Ascending aorta (tissue), 2 donors: ENCODE measurements around the gene AGBL1. TPM values are rescaled to one million over a fixed set of nuclear protein-coding genes. Genes with fewer than 3 reads are reported as not detected.

Experiments
- DNase-seq, 2 donors: peaks; one replicate each; pipeline ENCODE4 v3.0.0-alpha.2; 2019; ENCODE audit warnings: low spot score in 2 of 2
- H3K27ac ChIP-seq, 2 donors: fragments of 200-600 bp; sonication (generic); one replicate each; pipeline ENCODE4 v1.5.1; 2016 to 2017; ENCODE audit warnings: mild to moderate bottlenecking in 1 of 2
- H3K27me3 ChIP-seq: fragments of 200-600 bp; sonication (generic); one replicate; pipeline ENCODE4 v1.5.1; 2017
- H3K36me3 ChIP-seq, 2 donors: fragments of 200-600 bp; sonication (generic); one replicate each; pipeline ENCODE4 v1.5.1; 2016
- H3K4me1 ChIP-seq, 2 donors: fragments of 200-600 bp; sonication (generic); one replicate each; pipeline ENCODE4 v1.5.1; 2016 to 2017; ENCODE audit warnings: mild to moderate bottlenecking in 1 of 2
- H3K4me3 ChIP-seq, 2 donors: fragments of 200-600 bp; sonication (generic); one replicate each; pipeline ENCODE4 v1.5.1; 2016 to 2017; ENCODE audit warnings: mild to moderate bottlenecking in 1 of 2
- H3K9me3 ChIP-seq, 2 donors: fragments of 200-600 bp; sonication (generic); one replicate each; pipeline ENCODE4 v1.5.1; 2016
- CTCF ChIP-seq, 3 experiments: fragments of 200-600 bp in 2 of 3; fragments of 450-650 bp in 1 of 3; sonication (generic) in 2 of 3; IDR thresholded peaks; one replicate each; pipeline ENCODE4 v1.5.1; 2016 to 2019; ENCODE audit warnings: antibody characterized with exemption in 3 of 3, mild to moderate bottlenecking in 1 of 3, moderate library complexity in 1 of 3
- intact Hi-C: fragments of 100-400 bp; cut with DNase I; formaldehyde crosslinking; loops from one replicate; pipeline ENCODE4 v1.15.1; 2023
- total RNA-seq: library from RNA; depleted of rRNA; stranded (reverse); fragments of >200 nt; gene quantifications from one replicate; pipeline ENCODE4 v1.1.0, GENCODE V29; 2016

AGBL1 gene
- total RNA-seq, 1 donor from 2014 or later = not detected

GRCh38 chr15:86741917-86742316, 662.2 kb downstream of the AGBL1 start:
- no peak for TF ChIP-seq CTCF (IDR thresholded peaks at IDR 0.05)
- Histone ChIP-seq H3K4me1 (no peaks in the 10 kb centered on the region), H3K9me3 (no peaks in the 10 kb centered on the region), H3K27me3 (no peaks in the 10 kb centered on the region), H3K27ac (no peak overlapping the region), H3K36me3 (no peaks in the 10 kb centered on the region), H3K4me3 (no peak overlapping the region)
- DNase-seq = no peak
- intact Hi-C loops = loop anchor here (10.0 kb wide), 1 partner anchor 57 kb away; no protein-coding TSS in a partner anchor

GRCh38 chr15:86743283-86743903, 663.7 kb downstream of the AGBL1 start:
- Histone ChIP-seq H3K9me3 (no peaks in the 10 kb centered on the region), H3K4me3 (no peak overlapping the region), H3K36me3 (no peaks in the 10 kb centered on the region), H3K4me1 (no peaks in the 10 kb centered on the region), H3K27me3 (no peaks in the 10 kb centered on the region), H3K27ac (no peak overlapping the region)
- intact Hi-C loops = loop anchor here (10.0 kb wide), 1 partner anchor 59 kb away; no protein-coding TSS in a partner anchor
- no peak for DNase-seq
- TF ChIP-seq CTCF (IDR thresholded peaks at IDR 0.05) = peak in 1 of 3 experiments; percentile 6

- Histone ChIP-seq H3K4me1 (no peaks in the 10 kb centered on the region), H3K9me3 (no peaks in the 10 kb centered on the region), H3K4me3 (no peak overlapping the region), H3K27me3 (no peaks in the 10 kb centered on the region), H3K36me3 (no peaks in the 10 kb centered on the region), H3K27ac (no peak overlapping the region)
- no peak for TF ChIP-seq CTCF (IDR thresholded peaks at IDR 0.05)
- DNase-seq = no peak
- intact Hi-C loops = loop anchor here (10.0 kb wide), 1 partner anchor 59 kb away; no protein-coding TSS in a partner anchor
Observed at GRCh38 chr15:86744198-86744780, 664.6 kb downstream of the AGBL1 start.

- Histone ChIP-seq H3K36me3 (no peaks in the 10 kb centered on the region), H3K9me3 (no peaks in the 10 kb centered on the region), H3K4me3 (no peak overlapping the region), H3K4me1 (no peaks in the 10 kb centered on the region), H3K27me3 (no peaks in the 10 kb centered on the region), H3K27ac (no peak overlapping the region)
- no peak for TF ChIP-seq CTCF (IDR thresholded peaks at IDR 0.05)
- no peak for DNase-seq
- intact Hi-C loops = no loop called here
Observed at GRCh38 chr15:86751116-86751515, 671.4 kb downstream of the AGBL1 start.

GRCh38 chr15:86754846-86755245, 675.2 kb downstream of the AGBL1 start:
- intact Hi-C loops = no loop called here
- H3K36me3 ChIP-seq = no peaks in the 10 kb centered on the region
- H3K4me1 ChIP-seq = no peaks in the 10 kb centered on the region
- no peak overlapping the region for H3K27ac ChIP-seq
- no peak for TF ChIP-seq CTCF (IDR thresholded peaks at IDR 0.05)
- H3K9me3 ChIP-seq = no peaks in the 10 kb centered on the region
- H3K4me3 ChIP-seq = no peak overlapping the region
- DNase-seq = no peak
- H3K27me3 ChIP-seq = no peaks in the 10 kb centered on the region
